HEK293 (cell line): ENCODE results near the gene DCST2.

ENCODE experiments used
- KLF1 ChIP-seq: fragments of 450-650 bp; formaldehyde crosslinking; IDR thresholded peaks from 2 replicates; pipeline ENCODE4 v1.5.1; 2016; ENCODE audit warnings: missing biosample characterization, missing genetic modification characterization
- REPIN1 ChIP-seq: fragments of 450-650 bp; formaldehyde crosslinking; IDR thresholded peaks from 2 replicates; pipeline ENCODE4 v1.5.1; 2017; ENCODE audit warnings: missing biosample characterization, missing genetic modification characterization, low read depth
- SCRT1 ChIP-seq: fragments of 450-650 bp; formaldehyde crosslinking; IDR thresholded peaks from 2 replicates; pipeline ENCODE4 v1.5.1; 2016; ENCODE audit warnings: missing biosample characterization, missing genetic modification characterization, borderline replicate concordance
- SP3 ChIP-seq: fragments of 450-650 bp; formaldehyde crosslinking; IDR thresholded peaks from 2 replicates; pipeline ENCODE4 v1.5.1; 2016; ENCODE audit warnings: missing biosample characterization, missing genetic modification characterization
- ZBTB1 ChIP-seq: fragments of 450-650 bp; formaldehyde crosslinking; IDR thresholded peaks from 2 replicates; pipeline ENCODE4 v1.5.1; 2016; ENCODE audit warnings: missing biosample characterization, missing genetic modification characterization
- ZBTB10 ChIP-seq: fragments of 450-650 bp; formaldehyde crosslinking; IDR thresholded peaks from 2 replicates; pipeline ENCODE4 v1.5.1; 2016; ENCODE audit warnings: missing biosample characterization, missing genetic modification characterization
- ZBTB48 ChIP-seq: fragments of 450-650 bp; formaldehyde crosslinking; IDR thresholded peaks from 2 replicates; pipeline ENCODE4 v1.5.1; 2016; ENCODE audit warnings: missing biosample characterization, missing genetic modification characterization
- ZBTB8A ChIP-seq: fragments of 450-650 bp; formaldehyde crosslinking; IDR thresholded peaks from 2 replicates; pipeline ENCODE4 v1.5.1; 2016; ENCODE audit warnings: missing biosample characterization, missing genetic modification characterization
- ZNF114 ChIP-seq: fragments of 450-650 bp; formaldehyde crosslinking; IDR thresholded peaks from 2 replicates; pipeline ENCODE4 v1.5.0; 2017; ENCODE audit warnings: missing biosample characterization, missing genetic modification characterization
- ZNF157 ChIP-seq: fragments of 450-650 bp; formaldehyde crosslinking; IDR thresholded peaks from 2 replicates; pipeline ENCODE4 v1.5.1; 2016; ENCODE audit warnings: missing biosample characterization, missing genetic modification characterization
- ZNF2 ChIP-seq: fragments of 450-650 bp; formaldehyde crosslinking; IDR thresholded peaks from 2 replicates; pipeline ENCODE4 v1.5.1; 2016; ENCODE audit warnings: missing biosample characterization, missing genetic modification characterization
- ZNF221 ChIP-seq: fragments of 450-650 bp; formaldehyde crosslinking; IDR thresholded peaks from 2 replicates; pipeline ENCODE4 v1.5.1; 2017; ENCODE audit warnings: missing biosample characterization, missing genetic modification characterization, borderline replicate concordance
- ZNF24 ChIP-seq: fragments of 450-650 bp; formaldehyde crosslinking; IDR thresholded peaks from 2 replicates; pipeline ENCODE4 v1.5.1; 2016; ENCODE audit warnings: missing biosample characterization, missing genetic modification characterization
- ZNF274 ChIP-seq, 2 experiments: fragments of 200-500 bp in 1 of 2; fragments of 450-650 bp in 1 of 2; sonication (Bioruptor generic) in 1 of 2; formaldehyde crosslinking in 1 of 2; IDR thresholded peaks; 2 replicates each; pipeline versions ENCODE4 v1.5.1 to v1.6.1; 2014 to 2016; ENCODE audit warnings: borderline replicate concordance in 1 of 2, inconsistent platforms in 1 of 2, low read length in 1 of 2, missing biosample characterization in 1 of 2, missing genetic modification characterization in 1 of 2
- ZNF426 ChIP-seq: fragments of 450-650 bp; formaldehyde crosslinking; IDR thresholded peaks from 2 replicates; pipeline ENCODE4 v1.5.1; 2017; ENCODE audit warnings: missing biosample characterization, missing genetic modification characterization, mild to moderate bottlenecking, inconsistent platforms, moderate library complexity
- ZNF501 ChIP-seq: fragments of 450-650 bp; formaldehyde crosslinking; IDR thresholded peaks from 2 replicates; pipeline ENCODE4 v1.5.1; 2016; ENCODE audit warnings: missing biosample characterization, missing genetic modification characterization
- ZNF530 ChIP-seq: fragments of 450-650 bp; formaldehyde crosslinking; IDR thresholded peaks from 2 replicates; pipeline ENCODE4 v1.5.1; 2016; ENCODE audit warnings: low read depth, missing biosample characterization, missing genetic modification characterization
- ZNF571 ChIP-seq: fragments of 450-650 bp; formaldehyde crosslinking; IDR thresholded peaks from 2 replicates; pipeline ENCODE4 v1.5.0; 2017; ENCODE audit warnings: missing biosample characterization, missing genetic modification characterization
- ZNF76 ChIP-seq: fragments of 450-650 bp; formaldehyde crosslinking; IDR thresholded peaks from 2 replicates; pipeline ENCODE4; 2016; ENCODE audit warnings: low read depth, missing biosample characterization, missing genetic modification characterization, borderline replicate concordance
- ZSCAN18 ChIP-seq: fragments of 450-650 bp; formaldehyde crosslinking; IDR thresholded peaks from 2 replicates; pipeline ENCODE4 v1.5.1; 2016; ENCODE audit warnings: missing biosample characterization, missing genetic modification characterization
- TF ChIP-seq, protein P1 (sequence below): fragments of 450-650 bp; formaldehyde crosslinking; IDR thresholded peaks from 2 replicates; pipeline ENCODE4 v1.5.1; 2016; ENCODE audit warnings: missing biosample characterization, missing genetic modification characterization, borderline replicate concordance
- TF ChIP-seq, protein P2 (sequence below): fragments of 450-650 bp; formaldehyde crosslinking; IDR thresholded peaks from 2 replicates; pipeline ENCODE4 v1.5.1; 2016; ENCODE audit warnings: missing biosample characterization, missing genetic modification characterization, low read depth
- TF ChIP-seq, protein P3 (sequence below): fragments of 450-650 bp; formaldehyde crosslinking; IDR thresholded peaks from 2 replicates; pipeline ENCODE4 v1.5.1; 2016; ENCODE audit warnings: missing biosample characterization, missing genetic modification characterization

DCST2 gene

DNA sequence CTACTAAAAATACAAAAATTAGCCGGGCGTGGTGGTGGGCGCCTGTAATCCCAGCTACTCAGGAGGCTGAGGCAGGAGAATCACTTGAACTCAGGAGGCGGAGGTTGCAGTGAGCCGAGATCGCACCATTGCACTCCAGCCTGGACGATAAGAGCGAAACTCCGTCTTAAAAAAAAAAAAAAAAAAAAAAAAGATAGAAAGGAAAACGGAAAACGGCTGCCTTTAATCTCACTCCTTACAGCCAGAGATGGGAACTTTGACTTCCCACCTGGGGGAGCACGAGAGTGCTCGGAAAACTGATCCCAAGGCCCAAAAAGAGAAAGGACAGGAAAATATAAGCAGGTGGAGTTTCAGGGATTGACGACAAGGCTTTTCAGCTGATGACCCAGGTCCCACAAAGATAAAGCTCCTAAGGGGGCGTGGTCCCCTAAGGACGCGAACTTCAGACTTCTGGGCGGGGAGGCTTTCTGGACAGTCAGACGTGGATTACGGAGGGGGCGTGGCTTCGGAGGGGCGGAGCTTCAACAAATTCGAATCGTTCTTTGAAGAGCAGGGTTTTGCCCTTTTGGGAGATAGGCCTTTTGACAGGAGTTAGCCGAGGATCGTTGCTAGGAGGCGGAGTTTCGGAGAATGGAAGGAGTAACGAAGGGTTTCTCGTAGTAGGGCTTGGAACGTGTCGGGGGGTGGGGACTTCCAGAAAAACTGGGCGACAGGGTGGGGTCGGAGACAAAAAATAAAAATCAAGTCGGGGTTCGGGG is 60.1 kb downstream of the DCST2 start (continued):
- TF ChIP-seq, protein P1, sequence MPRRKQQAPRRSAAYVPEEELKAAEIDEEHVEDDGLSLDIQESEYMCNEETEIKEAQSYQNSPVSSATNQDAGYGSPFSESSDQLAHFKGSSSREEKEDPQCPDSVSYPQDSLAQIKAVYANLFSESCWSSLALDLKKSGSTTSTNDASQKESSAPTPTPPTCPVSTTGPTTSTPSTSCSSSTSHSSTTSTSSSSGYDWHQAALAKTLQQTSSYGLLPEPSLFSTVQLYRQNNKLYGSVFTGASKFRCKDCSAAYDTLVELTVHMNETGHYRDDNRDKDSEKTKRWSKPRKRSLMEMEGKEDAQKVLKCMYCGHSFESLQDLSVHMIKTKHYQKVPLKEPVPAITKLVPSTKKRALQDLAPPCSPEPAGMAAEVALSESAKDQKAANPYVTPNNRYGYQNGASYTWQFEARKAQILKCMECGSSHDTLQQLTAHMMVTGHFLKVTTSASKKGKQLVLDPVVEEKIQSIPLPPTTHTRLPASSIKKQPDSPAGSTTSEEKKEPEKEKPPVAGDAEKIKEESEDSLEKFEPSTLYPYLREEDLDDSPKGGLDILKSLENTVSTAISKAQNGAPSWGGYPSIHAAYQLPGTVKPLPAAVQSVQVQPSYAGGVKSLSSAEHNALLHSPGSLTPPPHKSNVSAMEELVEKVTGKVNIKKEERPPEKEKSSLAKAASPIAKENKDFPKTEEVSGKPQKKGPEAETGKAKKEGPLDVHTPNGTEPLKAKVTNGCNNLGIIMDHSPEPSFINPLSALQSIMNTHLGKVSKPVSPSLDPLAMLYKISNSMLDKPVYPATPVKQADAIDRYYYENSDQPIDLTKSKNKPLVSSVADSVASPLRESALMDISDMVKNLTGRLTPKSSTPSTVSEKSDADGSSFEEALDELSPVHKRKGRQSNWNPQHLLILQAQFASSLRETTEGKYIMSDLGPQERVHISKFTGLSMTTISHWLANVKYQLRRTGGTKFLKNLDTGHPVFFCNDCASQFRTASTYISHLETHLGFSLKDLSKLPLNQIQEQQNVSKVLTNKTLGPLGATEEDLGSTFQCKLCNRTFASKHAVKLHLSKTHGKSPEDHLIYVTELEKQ, result 0 out of 2 replicates have a peak, but pooled peaks have one; percentile 7
- TF ChIP-seq ZBTB1 (tag by site-specific recombination) (no peak), KLF1 (tag by site-specific recombination) (peak; percentile 35), ZBTB48 (peak; percentile 73; the same call in 1 of the 2 replicates), ZNF2 (tag by site-specific recombination) (peak; percentile 75; the same call in 1 of the 2 replicates), ZNF530 (tag by site-specific recombination) (no peak), ZNF114 (no peak), ZBTB10 (tag by site-specific recombination) (peak; percentile 100), ZNF157 (tag by site-specific recombination) (no peak), REPIN1 (tag by site-specific recombination) (no peak), ZSCAN18 (tag by site-specific recombination) (no peak), ZBTB8A (peak; percentile 78), ZNF426 (no peak), SCRT1 (tag by site-specific recombination) (no peak), ZNF274 (IDR thresholded peaks at IDR 0.05; ENCODE audit: low read length) (no peak), ZNF274 (tag by site-specific recombination; IDR thresholded peaks at IDR 0.05; ENCODE audit: borderline replicate concordance) (no peak), ZNF571 (tag by site-specific recombination) (no peak), ZNF501 (tag by site-specific recombination) (peak; percentile 76; the same call in 1 of the 2 replicates), ZNF24 (tag by site-specific recombination) (no peak), ZNF76 (tag by site-specific recombination) (0 out of 2 replicates have a peak, but pooled peaks have one; percentile 13), ZNF221 (no peak), SP3 (tag by site-specific recombination) (peak; percentile 90)
- TF ChIP-seq, protein P2, sequence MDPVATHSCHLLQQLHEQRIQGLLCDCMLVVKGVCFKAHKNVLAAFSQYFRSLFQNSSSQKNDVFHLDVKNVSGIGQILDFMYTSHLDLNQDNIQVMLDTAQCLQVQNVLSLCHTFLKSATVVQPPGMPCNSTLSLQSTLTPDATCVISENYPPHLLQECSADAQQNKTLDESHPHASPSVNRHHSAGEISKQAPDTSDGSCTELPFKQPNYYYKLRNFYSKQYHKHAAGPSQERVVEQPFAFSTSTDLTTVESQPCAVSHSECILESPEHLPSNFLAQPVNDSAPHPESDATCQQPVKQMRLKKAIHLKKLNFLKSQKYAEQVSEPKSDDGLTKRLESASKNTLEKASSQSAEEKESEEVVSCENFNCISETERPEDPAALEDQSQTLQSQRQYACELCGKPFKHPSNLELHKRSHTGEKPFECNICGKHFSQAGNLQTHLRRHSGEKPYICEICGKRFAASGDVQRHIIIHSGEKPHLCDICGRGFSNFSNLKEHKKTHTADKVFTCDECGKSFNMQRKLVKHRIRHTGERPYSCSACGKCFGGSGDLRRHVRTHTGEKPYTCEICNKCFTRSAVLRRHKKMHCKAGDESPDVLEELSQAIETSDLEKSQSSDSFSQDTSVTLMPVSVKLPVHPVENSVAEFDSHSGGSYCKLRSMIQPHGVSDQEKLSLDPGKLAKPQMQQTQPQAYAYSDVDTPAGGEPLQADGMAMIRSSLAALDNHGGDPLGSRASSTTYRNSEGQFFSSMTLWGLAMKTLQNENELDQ, result no peak
- TF ChIP-seq, protein P3, sequence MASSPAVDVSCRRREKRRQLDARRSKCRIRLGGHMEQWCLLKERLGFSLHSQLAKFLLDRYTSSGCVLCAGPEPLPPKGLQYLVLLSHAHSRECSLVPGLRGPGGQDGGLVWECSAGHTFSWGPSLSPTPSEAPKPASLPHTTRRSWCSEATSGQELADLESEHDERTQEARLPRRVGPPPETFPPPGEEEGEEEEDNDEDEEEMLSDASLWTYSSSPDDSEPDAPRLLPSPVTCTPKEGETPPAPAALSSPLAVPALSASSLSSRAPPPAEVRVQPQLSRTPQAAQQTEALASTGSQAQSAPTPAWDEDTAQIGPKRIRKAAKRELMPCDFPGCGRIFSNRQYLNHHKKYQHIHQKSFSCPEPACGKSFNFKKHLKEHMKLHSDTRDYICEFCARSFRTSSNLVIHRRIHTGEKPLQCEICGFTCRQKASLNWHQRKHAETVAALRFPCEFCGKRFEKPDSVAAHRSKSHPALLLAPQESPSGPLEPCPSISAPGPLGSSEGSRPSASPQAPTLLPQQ (tag by site-specific recombination), result peak; percentile 60; the same call in 1 of the 2 replicates
